ENCODE results near the gene CUL1. TPM values are rescaled to one million over a fixed set of nuclear protein-coding genes. Genes with fewer than 3 reads are reported as not detected.

CUL1 gene
- total and polyA plus RNA-seq, 2 experiments from 2014 or later: 35.6 to 71.3 TPM

DNA sequence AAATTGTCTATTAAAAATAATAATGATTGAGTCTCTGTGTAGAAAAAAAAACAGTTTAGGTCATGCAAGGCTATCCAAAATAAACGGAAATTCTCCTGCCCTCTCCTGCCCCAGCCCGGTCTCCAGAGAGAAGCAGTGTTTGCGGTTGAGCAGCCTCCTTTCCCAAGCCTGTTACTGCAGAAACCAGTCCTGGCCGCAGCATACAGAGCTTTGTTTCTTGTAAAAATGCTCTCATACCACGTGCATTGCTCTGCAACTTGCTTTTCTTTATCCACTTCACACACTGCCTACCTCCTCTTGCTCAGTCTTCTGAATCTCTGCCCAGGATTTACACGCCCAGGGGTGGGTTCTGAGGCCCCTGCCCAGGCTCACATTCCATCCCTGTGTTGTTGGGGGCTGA is 34.4 kb upstream of the CUL1 start:
- Histone ChIP-seq H3K79me2 (replicated peaks; ENCODE audit: insufficient read depth) (no peaks in the 10 kb centered on the region), H4K20me1 (replicated peaks; ENCODE audit: insufficient read depth) (no peaks in the 10 kb centered on the region), H3K4me2 (no peak overlapping the region), H3K4me1 (ENCODE audit: insufficient read depth) (no peaks in the 10 kb centered on the region), H3K27me3 (ENCODE audit: insufficient read depth) (no peaks in the 10 kb centered on the region), H2AFZ (peak overlapping the region; percentile 83), H3K9me2 (ENCODE audit: insufficient read depth) (no peaks in the 10 kb centered on the region), H3F3A (replicated peaks; ENCODE audit: low read depth) (no peaks in the 10 kb centered on the region), H3K4me3 (no peak overlapping the region), H3K36me3 (ENCODE audit: insufficient read depth) (no peaks in the 10 kb centered on the region), H3K27ac (ENCODE audit: low read depth) (no peak overlapping the region)
- Mint-ChIP-seq H3K27me3 (ENCODE audit: insufficient read depth, low read depth, poor library complexity) (peaks cover 3% of the 10 kb centered on the region), H3K27ac (no peak overlapping the region), H3K4me1 (no peaks in the 10 kb centered on the region), H3K9me3 (no peaks in the 10 kb centered on the region; the same call in 2 of the 3 replicates), H3K4me3 (no peak overlapping the region), H3K36me3 (ENCODE audit: low read depth) (no peaks in the 10 kb centered on the region)
- peak; percentile 24 for ATAC-seq
- TF ChIP-seq NANOG (IDR thresholded peaks at IDR 0.05; ENCODE audit: borderline replicate concordance) (no peak), POLR2AphosphoS5 (IDR thresholded peaks at IDR 0.05; ENCODE audit: low read depth) (no peak), EZH2phosphoT487 (IDR thresholded peaks at IDR 0.05; ENCODE audit: unreplicated experiment) (no peak), STAT1 (IDR thresholded peaks at IDR 0.05; ENCODE audit: unreplicated experiment) (no peak), ETS1 (IDR thresholded peaks at IDR 0.05) (no peak), JUNB (IDR thresholded peaks at IDR 0.05; ENCODE audit: unreplicated experiment) (no peak), ZNF331 (CRISPR knock-in tag; IDR thresholded peaks at IDR 0.05; ENCODE audit: low read depth) (no peak), CTCF (conservative IDR thresholded peaks at IDR 0.05; ENCODE audit: low read depth in 2 of 2) (no peak), ZNF114 (CRISPR knock-in tag; IDR thresholded peaks at IDR 0.05) (no peak), ZNF462 (CRISPR knock-in tag; IDR thresholded peaks at IDR 0.05) (no peak)
- TF ChIP-seq, protein P1, sequence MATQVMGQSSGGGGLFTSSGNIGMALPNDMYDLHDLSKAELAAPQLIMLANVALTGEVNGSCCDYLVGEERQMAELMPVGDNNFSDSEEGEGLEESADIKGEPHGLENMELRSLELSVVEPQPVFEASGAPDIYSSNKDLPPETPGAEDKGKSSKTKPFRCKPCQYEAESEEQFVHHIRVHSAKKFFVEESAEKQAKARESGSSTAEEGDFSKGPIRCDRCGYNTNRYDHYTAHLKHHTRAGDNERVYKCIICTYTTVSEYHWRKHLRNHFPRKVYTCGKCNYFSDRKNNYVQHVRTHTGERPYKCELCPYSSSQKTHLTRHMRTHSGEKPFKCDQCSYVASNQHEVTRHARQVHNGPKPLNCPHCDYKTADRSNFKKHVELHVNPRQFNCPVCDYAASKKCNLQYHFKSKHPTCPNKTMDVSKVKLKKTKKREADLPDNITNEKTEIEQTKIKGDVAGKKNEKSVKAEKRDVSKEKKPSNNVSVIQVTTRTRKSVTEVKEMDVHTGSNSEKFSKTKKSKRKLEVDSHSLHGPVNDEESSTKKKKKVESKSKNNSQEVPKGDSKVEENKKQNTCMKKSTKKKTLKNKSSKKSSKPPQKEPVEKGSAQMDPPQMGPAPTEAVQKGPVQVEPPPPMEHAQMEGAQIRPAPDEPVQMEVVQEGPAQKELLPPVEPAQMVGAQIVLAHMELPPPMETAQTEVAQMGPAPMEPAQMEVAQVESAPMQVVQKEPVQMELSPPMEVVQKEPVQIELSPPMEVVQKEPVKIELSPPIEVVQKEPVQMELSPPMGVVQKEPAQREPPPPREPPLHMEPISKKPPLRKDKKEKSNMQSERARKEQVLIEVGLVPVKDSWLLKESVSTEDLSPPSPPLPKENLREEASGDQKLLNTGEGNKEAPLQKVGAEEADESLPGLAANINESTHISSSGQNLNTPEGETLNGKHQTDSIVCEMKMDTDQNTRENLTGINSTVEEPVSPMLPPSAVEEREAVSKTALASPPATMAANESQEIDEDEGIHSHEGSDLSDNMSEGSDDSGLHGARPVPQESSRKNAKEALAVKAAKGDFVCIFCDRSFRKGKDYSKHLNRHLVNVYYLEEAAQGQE (IDR thresholded peaks at IDR 0.05; ENCODE audit: unreplicated experiment): no peak
- no peak for DNase-seq (ENCODE audit: low spot score)
